Type B pancreatic cell (in vitro differentiated cells): ENCODE measurements around the gene UBE2Q1. TPM values are rescaled to one million over a fixed set of nuclear protein-coding genes. Genes with fewer than 3 reads are reported as not detected.

Source experiments
- DNase-seq: peaks from one replicate; pipeline ENCODE4 v3.0.0; 2021; ENCODE audit warnings: mixed read lengths; ENCODE audit not compliant: unreplicated experiment; ENCODE audit errors: extremely low spot score
- H3K27ac Mint-ChIP-seq: 2 replicates; pipeline ENCODE4 v1.8.0; 2021; ENCODE audit warnings: mild to moderate bottlenecking, mixed read lengths
- H3K27me3 Mint-ChIP-seq: 2 replicates; pipeline ENCODE4 v1.8.0; 2021; ENCODE audit warnings: mixed read lengths
- H3K36me3 Mint-ChIP-seq: 2 replicates; pipeline ENCODE4 v1.8.0; 2021; ENCODE audit warnings: mixed read lengths
- H3K4me1 Mint-ChIP-seq: one replicate; pipeline ENCODE4 v1.8.0; 2021; ENCODE audit warnings: mixed read lengths; ENCODE audit not compliant: unreplicated experiment
- H3K4me3 Mint-ChIP-seq: 2 replicates; pipeline ENCODE4 v1.8.0; 2021; ENCODE audit warnings: mild to moderate bottlenecking, mixed read lengths
- H3K9me3 Mint-ChIP-seq: 2 replicates; pipeline ENCODE4 v1.8.0; 2021; ENCODE audit warnings: mixed read lengths
- CTCF ChIP-seq: fragments of 200-600 bp; sonication (generic); conservative IDR thresholded peaks from 2 replicates; pipeline ENCODE4 v1.5.0; 2021; ENCODE audit warnings: antibody characterized with exemption, mild to moderate bottlenecking
- total RNA-seq: library from RNA; stranded (reverse); gene quantifications from 2 replicates; pipeline ENCODE4 v1.2.1, GENCODE V29; 2021; ENCODE audit warnings: low replicate concordance

The UBE2Q1 gene
- total RNA-seq, 1 donor from 2014 or later, result 73.9 TPM

GRCh38 chr1:154550070-154550469 lies 8.4 kb downstream of the UBE2Q1 start:
- Mint-ChIP-seq H3K27ac (no peak overlapping the region), H3K4me3 (no peak overlapping the region), H3K36me3 (peaks cover 26% of the 10 kb centered on the region)

GRCh38 chr1:154549202-154549770 lies 9.2 kb downstream of the UBE2Q1 start:
- Mint-ChIP-seq H3K27ac (no peak overlapping the region), H3K4me1 (peaks cover 15% of the 10 kb centered on the region), H3K36me3 (peaks cover 21% of the 10 kb centered on the region), H3K4me3 (no peak overlapping the region), H3K27me3 (peaks cover 5% of the 10 kb centered on the region), H3K9me3 (no peaks in the 10 kb centered on the region)
- TF ChIP-seq CTCF, result no peak
- no peak for DNase-seq

More at GRCh38 chr1:154550070-154550469, 8.4 kb downstream of the UBE2Q1 start:
- no peak for TF ChIP-seq CTCF
- Mint-ChIP-seq H3K9me3 (no peaks in the 10 kb centered on the region), H3K27me3 (no peaks in the 10 kb centered on the region), H3K4me1 (peaks cover 15% of the 10 kb centered on the region)
- no peak for DNase-seq

- no peak overlapping the region for H3K27ac Mint-ChIP-seq
- peaks cover 15% of the 10 kb centered on the region for H3K36me3 Mint-ChIP-seq
- DNase-seq, result no peak
- TF ChIP-seq CTCF, result no peak
- no peaks in the 10 kb centered on the region for H3K9me3 Mint-ChIP-seq
- H3K4me3 Mint-ChIP-seq, result no peak overlapping the region
- H3K4me1 Mint-ChIP-seq, result peaks cover 15% of the 10 kb centered on the region
- H3K27me3 Mint-ChIP-seq, result peaks cover 5% of the 10 kb centered on the region
These were observed 10.4 kb downstream of the UBE2Q1 start for GRCh38 chr1:154548028-154548427.

- Mint-ChIP-seq H3K4me1 (peaks cover 15% of the 10 kb centered on the region), H3K27ac (no peak overlapping the region), H3K4me3 (no peak overlapping the region), H3K27me3 (peaks cover 9% of the 10 kb centered on the region), H3K9me3 (no peaks in the 10 kb centered on the region), H3K36me3 (peaks cover 15% of the 10 kb centered on the region)
- DNase-seq, result no peak
- TF ChIP-seq CTCF, result no peak
These were observed 11.2 kb downstream of the UBE2Q1 start for GRCh38 chr1:154547105-154547732.

DNA sequence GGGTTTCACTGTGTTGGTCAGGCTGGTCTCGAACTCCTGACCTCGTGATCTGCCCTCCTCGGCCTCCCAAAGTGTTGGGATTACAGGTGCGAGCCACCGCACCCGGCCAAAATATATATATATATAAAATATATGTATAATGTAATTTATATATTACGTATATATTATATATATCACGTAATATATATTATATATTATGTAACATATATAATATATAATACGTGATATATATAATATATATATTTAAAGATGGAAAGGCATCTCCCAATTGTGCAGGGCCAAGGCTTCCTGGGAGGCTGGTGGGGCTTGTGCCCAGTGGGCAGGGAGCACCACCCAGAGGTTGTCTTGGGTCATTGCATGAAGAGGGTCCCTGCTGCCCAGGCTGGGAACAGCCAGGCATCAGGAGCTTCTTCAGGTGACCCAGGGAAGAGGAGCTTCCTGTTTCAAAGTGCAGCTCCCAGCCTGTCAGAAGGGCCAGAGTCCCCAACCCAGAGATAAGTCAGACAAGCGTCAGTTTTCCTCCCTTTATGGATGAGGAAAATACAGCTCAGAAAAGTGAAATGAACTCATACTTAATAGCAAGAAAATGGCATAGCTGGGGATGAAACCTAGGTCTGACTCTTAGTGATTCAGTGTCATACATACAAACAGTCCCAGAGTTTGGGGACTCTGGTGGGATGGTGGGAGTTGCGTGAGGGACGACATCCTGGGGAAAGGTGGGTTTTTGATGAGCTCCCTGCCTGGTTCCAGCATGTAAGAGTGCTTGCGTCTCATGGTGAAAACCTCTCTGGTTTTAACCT lies 12.0 kb downstream of the UBE2Q1 start:
- DNase-seq, result no peak
- H3K36me3 Mint-ChIP-seq, result peaks cover 15% of the 10 kb centered on the region
- H3K27ac Mint-ChIP-seq, result no peak overlapping the region
- peaks cover 15% of the 10 kb centered on the region for H3K4me1 Mint-ChIP-seq
- TF ChIP-seq CTCF, result peak; percentile 80
- H3K9me3 Mint-ChIP-seq, result no peaks in the 10 kb centered on the region
- peaks cover 16% of the 10 kb centered on the region for H3K27me3 Mint-ChIP-seq
- H3K4me3 Mint-ChIP-seq, result no peak overlapping the region
